Measurements from ENCODE around the gene NARF.
A peak's percentile ranks its signal among the peaks of the same experiment; 100 is the strongest.
"Not testable (repeated sequence)": the region's sequence is repeated elsewhere in the genome, so short reads cannot be mapped to it uniquely, and the experiment has no call there.

NARF gene

GRCh38 chr17:82449131-82449882 lies 9.2 kb upstream of the NARF start:
- peak; percentile 90 for DNase-seq

- DNase-seq = peak; percentile 45
These were observed 8.6 kb upstream of the NARF start for GRCh38 chr17:82449883-82450356.

GRCh38 chr17:82450357-82451106 lies 8.0 kb upstream of the NARF start, which contains the start of gene CYBC1:
TSS of gene CYBC1 (minus strand) at chr17:82450752. CDS start at chr17:82449254, 1,498 bp downstream.
- peak; percentile 96 for DNase-seq

GRCh38 chr17:82452162-82452561 lies 6.4 kb upstream of the NARF start:
- no peak for DNase-seq

- not testable (repeated sequence) for DNase-seq
These were observed 5.4 kb upstream of the NARF start for GRCh38 chr17:82453151-82453550.

GRCh38 chr17:82453706-82454105 lies 4.8 kb upstream of the NARF start:
- DNase-seq = not testable (repeated sequence)

GRCh38 chr17:82457073-82457928 lies 1.2 kb upstream of the NARF start:
- peak; percentile 35 for DNase-seq

- peak; percentile 94 for DNase-seq
These were observed 687 bp upstream of the NARF start for GRCh38 chr17:82457929-82458178.

- peak; percentile 66 for DNase-seq
These were observed 414 bp downstream of the NARF start for GRCh38 chr17:82458885-82459424.

GRCh38 chr17:82459936-82460335 lies 1.4 kb downstream of the NARF start:
- DNase-seq = not testable (repeated sequence)

- DNase-seq = no peak
These were observed 3.4 kb downstream of the NARF start for GRCh38 chr17:82461827-82462524.

- no peak for DNase-seq
These were observed 4.8 kb downstream of the NARF start for GRCh38 chr17:82463391-82463790.

- DNase-seq = no peak
These were observed 5.5 kb downstream of the NARF start for GRCh38 chr17:82463925-82464566.

GRCh38 chr17:82464567-82464929 lies 6.0 kb downstream of the NARF start:
- DNase-seq = no peak

- DNase-seq = no peak
These were observed 6.6 kb downstream of the NARF start for GRCh38 chr17:82465023-82465603.

- DNase-seq = no peak
These were observed 10.2 kb downstream of the NARF start for GRCh38 chr17:82468692-82469091.

- DNase-seq = no peak
These were observed 11.5 kb downstream of the NARF start for GRCh38 chr17:82470065-82470464.

GRCh38 chr17:82474223-82475010 lies 15.9 kb downstream of the NARF start:
- no peak for DNase-seq

- no peak for DNase-seq
These were observed 16.9 kb downstream of the NARF start for GRCh38 chr17:82475458-82475857.

GRCh38 chr17:82477934-82478333 lies 19.4 kb downstream of the NARF start:
- DNase-seq = no peak

- no peak for DNase-seq
These were observed 21.1 kb downstream of the NARF start for GRCh38 chr17:82479602-82480001.

All from CD4-positive, alpha-beta T cell treated with Interleukin-21 for 1 hour (primary cell).